NCI-H446 (cell line): ENCODE data around the gene BMX.

Experiments
- DNase-seq, 2 experiments: peaks; one replicate each; lab custom pipeline; 2025; lab: John Stamatoyannopoulos, UW

BMX gene

GRCh38 chrX:15570145-15570544 is 69.5 kb downstream of the BMX start:
- no peak for DNase-seq

- DNase-seq = no peak
These were observed 73.4 kb downstream of the BMX start for GRCh38 chrX:15574017-15574416.

- no peak for DNase-seq
These were observed 75.4 kb downstream of the BMX start for GRCh38 chrX:15576019-15576418.

GRCh38 chrX:15579778-15580747 is 79.5 kb downstream of the BMX start:
- DNase-seq = no peak

GRCh38 chrX:15594371-15594770 is 93.8 kb downstream of the BMX start:
- DNase-seq = no peak

- DNase-seq = no peak
These were observed 97.4 kb downstream of the BMX start for GRCh38 chrX:15598026-15598425.

- DNase-seq = no peak
These were observed 98.9 kb downstream of the BMX start for GRCh38 chrX:15599461-15599860.

- no peak for DNase-seq
These were observed 99.4 kb downstream of the BMX start for GRCh38 chrX:15600049-15600448.

GRCh38 chrX:15600745-15601144 is 100.1 kb downstream of the BMX start, which contains the start of gene ACE2:
Gene ACE2, minus strand, starts transcription at chrX:15600960. Its CDS starts 49 bp downstream, at chrX:15600911.
- no peak for DNase-seq

GRCh38 chrX:15601932-15602331 is 101.3 kb downstream of the BMX start:
- DNase-seq = no peak

GRCh38 chrX:15602761-15603160 is 102.2 kb downstream of the BMX start:
- DNase-seq = no peak

GRCh38 chrX:15605226-15605625 is 104.6 kb downstream of the BMX start:
- no peak for DNase-seq
